ENCODE results near the gene PRR13. TPM values are rescaled to one million over a fixed set of nuclear protein-coding genes. Genes with fewer than 3 reads are reported as not detected.

The PRR13 gene
- total and polyA plus RNA-seq, 9 of the 15 experiments (the other 6 are each of a cell fraction or from before 2014, with no cell fraction given), result 117 to 835 (median 285) TPM

- TF ChIP-seq E2F6 (IDR thresholded peaks at IDR 0.05; ENCODE audit: borderline replicate concordance in 1 of 2, extremely low read depth in 1 of 2, insufficient read depth in 1 of 2, insufficient read length in 1 of 2, low read depth in 1 of 2, low read length in 1 of 2, poor library complexity in 1 of 2, severe bottlenecking in 1 of 2), result peak in 1 of 2 experiments; percentile 17
- TF ChIP-seq ZKSCAN1 (IDR thresholded peaks at IDR 0.05; ENCODE audit: low read depth, low read length), result peak; percentile 81
- no peak for TF ChIP-seq CAMTA2 (CRISPR knock-in tag; conservative IDR thresholded peaks at IDR 0.05)
- peak; percentile 94 for TF ChIP-seq CREB1 (IDR thresholded peaks at IDR 0.05)
- TF ChIP-seq CREB1 (CRISPR knock-in tag; IDR thresholded peaks at IDR 0.05), result peak; percentile 95
- no peak for TF ChIP-seq PHTF2 (CRISPR knock-in tag; IDR thresholded peaks at IDR 0.05)
- TF ChIP-seq ELF1 (tag; IDR thresholded peaks at IDR 0.05), result peak; percentile 79
- no peak for TF ChIP-seq ZNF282 (CRISPR knock-in tag; IDR thresholded peaks at IDR 0.05)
- no peak for TF ChIP-seq ARID3B (CRISPR knock-in tag; IDR thresholded peaks at IDR 0.05; ENCODE audit: borderline replicate concordance)
- no peak for TF ChIP-seq ZHX1 (conservative IDR thresholded peaks at IDR 0.05; ENCODE audit: low read length)
- TF ChIP-seq RBM22 (IDR thresholded peaks at IDR 0.05; ENCODE audit: low read depth, low read length, poor library complexity, severe bottlenecking), result no peak
- TF ChIP-seq L3MBTL2 (IDR thresholded peaks at IDR 0.05), result 0 out of 2 replicates have a peak, but pooled peaks have one; percentile 20
- peak; percentile 86 for TF ChIP-seq CCNT2 (IDR thresholded peaks at IDR 0.05; ENCODE audit: borderline replicate concordance, extremely low read depth, insufficient read length, low read depth, low read length)
- no peak for TF ChIP-seq NCOA2 (IDR thresholded peaks at IDR 0.05; ENCODE audit: partially characterized antibody in 2 of 2)
- peak; percentile 81 to 83; a peak in 3 of 4 replicates for TF ChIP-seq TBL1XR1 (IDR thresholded peaks at IDR 0.05; ENCODE audit: low read length in 2 of 2)
- TF ChIP-seq ZBTB12 (CRISPR knock-in tag; IDR thresholded peaks at IDR 0.05), result peak; percentile 81
- no peak for TF ChIP-seq ZNF354B (CRISPR knock-in tag; IDR thresholded peaks at IDR 0.05)
- TF ChIP-seq BCLAF1 (IDR thresholded peaks at IDR 0.05; ENCODE audit: borderline replicate concordance in 1 of 2, control insufficient read depth in 1 of 2, low read depth in 2 of 2, low read length in 1 of 2), result peak; percentile 17 to 95; a peak in 3 of 4 replicates
These were observed 10.2 kb downstream of the PRR13 start, which contains the start of gene PCBP2 (continued) for GRCh38 chr12:53451661-53452158.

All from K562 (cell line).